Muscle of back (tissue), 11 donors: Measurements from ENCODE around the gene LIAS. TPM values are rescaled to one million over a fixed set of nuclear protein-coding genes. Genes with fewer than 3 reads are reported as not detected.

Experiments used
- DNase-seq, 3 donors: peaks; one replicate each; pipeline versions ENCODE4 v3.0.0 to v3.0.0-alpha.2; 2013
- polyA plus RNA-seq, 10 donors: library from polyadenylated mRNA; unstranded; fragments of 120-200 nt; gene quantifications; one replicate each; pipeline ENCODE4 v1.2.1, GENCODE V29; 2013; ENCODE audit not compliant: insufficient read length in 10 of 10

Gene LIAS
- polyA plus RNA-seq, 10 donors: 16.2 to 33.7 (median 25.3) TPM

- DNase-seq: peak; percentile 98 to 99 (median 99)
Observed at GRCh38 chr4:39527296-39528060, 68.6 kb downstream of the LIAS start, which contains the start of gene UGDH. TSS of gene UGDH (minus strand) at chr4:39527439. CDS start at chr4:39521512, 5,927 bp downstream.

DNA sequence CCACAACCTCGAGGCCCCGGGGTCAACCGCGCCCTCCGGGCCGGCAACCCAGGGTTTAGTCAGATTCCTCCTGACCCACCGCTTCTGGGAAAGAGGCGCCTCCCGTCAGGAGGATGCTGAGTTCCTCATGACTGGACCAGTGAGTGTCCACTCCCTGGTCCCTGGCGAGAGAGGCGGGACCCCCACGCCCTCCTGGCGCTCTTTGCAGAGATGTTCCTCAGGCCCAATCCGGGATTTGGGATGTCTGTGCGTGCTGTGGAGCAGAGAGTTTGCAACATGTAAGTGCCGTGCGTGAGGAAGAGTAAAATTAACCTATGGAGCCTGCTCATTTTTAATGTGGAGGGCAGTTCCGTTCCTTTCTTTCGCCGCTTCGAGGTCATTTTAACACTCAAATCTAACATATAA, 69.2 kb downstream of the LIAS start:
- peak; percentile 73 to 96 (median 87) for DNase-seq

Other genes starting within 250 kb of the LIAS start
- gene RFC1, start 92.7 kb upstream of the LIAS start, polyA plus RNA-seq: 10 to 100 TPM; 24.1 to 42.5 (median 34.4) TPM
- gene KLB, start 52.1 kb upstream of the LIAS start, polyA plus RNA-seq: under 1 TPM; 0.05 to 0.13 (median 0.07) TPM
- gene RPL9, start 134 bp upstream of the LIAS start, polyA plus RNA-seq: 1,000 to 10,000 TPM; 1,117 to 3,684 (median 2,175) TPM
- 10 to 100 TPM; 38.7 to 66.1 (median 50.0) TPM for gene UGDH, start 68.4 kb downstream of the LIAS start, polyA plus RNA-seq
- gene SMIM14, start 179.8 kb downstream of the LIAS start, polyA plus RNA-seq: 10 to 100 TPM; 16.3 to 23.1 (median 20.1) TPM
- 10 to 100 TPM; 43.8 to 58.9 (median 50.3) TPM for gene UBE2K, start 239.1 kb downstream of the LIAS start, polyA plus RNA-seq